BJ (cell line): ENCODE results near the gene RENBP. TPM values are rescaled to one million over a fixed set of nuclear protein-coding genes. Genes with fewer than 3 reads are reported as not detected.

ENCODE experiments used
- CTCF ChIA-PET: fragments of 350-600 bp; formaldehyde crosslinking; extraction: SDS; loops from one replicate; lab custom pipeline; 2021; ENCODE audit warnings: antibody characterized with exemption, inconsistent platforms; lab: Yijun Ruan, JAX
- POLR2A ChIA-PET: fragments of 300-600 bp; sonication (Branson Sonifier 250); formaldehyde crosslinking; extraction: SDS; loops from one replicate; lab custom pipeline; 2021; ENCODE audit warnings: antibody characterized with exemption; lab: Charles Lee
- DNase-seq: peaks from one replicate; pipeline ENCODE4 v3.0.0-alpha.2; 2011; ENCODE audit warnings: low read depth
- H3K27me3 ChIP-seq: 2 replicates; pipeline ENCODE4 v1.6.0; 2011; ENCODE audit warnings: low read length; ENCODE audit not compliant: control insufficient read depth, insufficient read depth
- H3K36me3 ChIP-seq: 2 replicates; pipeline ENCODE4 v1.5.1; 2011; ENCODE audit warnings: low read length; ENCODE audit not compliant: control insufficient read depth, insufficient read depth
- H3K4me3 ChIP-seq: 2 replicates; pipeline ENCODE4 v1.5.1; 2011; ENCODE audit warnings: low read depth, mild to moderate bottlenecking, control low read depth, low read length
- CTCF ChIP-seq: IDR thresholded peaks from 2 replicates; pipeline ENCODE4 v1.5.1; 2011; ENCODE audit warnings: low read depth, mild to moderate bottlenecking, control low read depth, inconsistent platforms, low read length, moderate library complexity; ENCODE audit not compliant: insufficient read depth
- polyA plus RNA-seq: library from polyadenylated mRNA; depleted of rRNA; stranded (reverse); fragments of >200 nt; gene quantifications from 2 replicates; pipeline ENCODE4 v1.2.3, GENCODE V29; 2011

RENBP gene
- polyA plus RNA-seq, 1 experiment, result 0.43 TPM

GRCh38 chrX:153905481-153906095 is 38.9 kb downstream of the RENBP start:
- ChIA-PET CTCF (no interaction called here), POLR2A (no interaction called here)
- no peak for TF ChIP-seq CTCF
- Histone ChIP-seq H3K36me3 (no peaks in the 10 kb centered on the region), H3K4me3 (no peak overlapping the region), H3K27me3 (no peaks in the 10 kb centered on the region)
- no peak for DNase-seq

GRCh38 chrX:153903991-153904957 is 40.2 kb downstream of the RENBP start, which contains the start of gene AVPR2:
TSS of gene AVPR2 (plus strand) at chrX:153904673. CDS start at chrX:153905146, 473 bp downstream.
- Histone ChIP-seq H3K36me3 (no peaks in the 10 kb centered on the region), H3K27me3 (no peaks in the 10 kb centered on the region), H3K4me3 (no peak within 1 kb of the TSS)
- TF ChIP-seq CTCF, result no peak
- no peak for DNase-seq
- ChIA-PET POLR2A (no interaction called here), CTCF (no interaction called here)

GRCh38 chrX:153903238-153903980 is 41.0 kb downstream of the RENBP start:
- no peak for DNase-seq

GRCh38 chrX:153902385-153902784 is 42.1 kb downstream of the RENBP start:
- no peak for TF ChIP-seq CTCF
- no peaks in the 10 kb centered on the region for H3K27me3 ChIP-seq
- POLR2A ChIA-PET, result no interaction called here
- CTCF ChIA-PET, result no interaction called here
- no peak overlapping the region for H3K4me3 ChIP-seq
- no peaks in the 10 kb centered on the region for H3K36me3 ChIP-seq
- DNase-seq, result no peak

More at GRCh38 chrX:153903238-153903980, 41.0 kb downstream of the RENBP start:
- TF ChIP-seq CTCF, result no peak
- CTCF ChIA-PET, result no interaction called here
- H3K36me3 ChIP-seq, result no peaks in the 10 kb centered on the region
- POLR2A ChIA-PET, result no interaction called here
- H3K27me3 ChIP-seq, result no peaks in the 10 kb centered on the region
- H3K4me3 ChIP-seq, result no peak overlapping the region

- DNase-seq, result no peak
- no peaks in the 10 kb centered on the region for H3K27me3 ChIP-seq
- CTCF ChIA-PET, result no interaction called here
- POLR2A ChIA-PET, result no interaction called here
- no peak overlapping the region for H3K4me3 ChIP-seq
- TF ChIP-seq CTCF, result no peak
- H3K36me3 ChIP-seq, result no peaks in the 10 kb centered on the region
Measured at GRCh38 chrX:153901753-153902140, 42.7 kb downstream of the RENBP start.
